ENCODE results near the gene SLC24A3. TPM values are rescaled to one million over a fixed set of nuclear protein-coding genes. Genes with fewer than 3 reads are reported as not detected.
"Not testable (repeated sequence)": the region's sequence is repeated elsewhere in the genome, so short reads cannot be mapped to it uniquely, and the experiment has no call there.

SLC24A3 gene
- total and polyA plus RNA-seq, 5 donors: 0.57 to 1.1 (median 0.76) TPM

DNA sequence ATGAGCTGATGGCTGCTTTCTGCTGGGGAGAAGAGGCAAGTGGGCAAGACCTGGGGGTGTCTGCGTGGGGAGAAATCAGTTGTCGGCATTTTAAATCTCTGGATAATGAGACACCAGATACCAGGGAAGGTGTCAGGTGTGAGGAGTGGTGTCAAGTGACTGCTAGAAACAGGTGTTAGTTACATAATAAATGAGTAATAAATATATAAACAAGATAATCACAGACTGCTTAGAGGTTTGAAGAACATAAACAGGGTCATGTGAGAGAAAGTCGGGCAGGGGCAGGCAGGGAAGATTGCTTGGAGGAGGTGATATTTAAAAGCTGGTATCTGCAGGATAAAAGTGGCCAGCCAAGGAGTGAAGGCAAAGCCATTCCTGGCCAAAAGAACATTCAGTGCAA is 458.4 kb downstream of the SLC24A3 start:
- intact Hi-C loops (cut with DNase I): no loop called here
- WGBS: 64% methylated on average over 3 of the region's 3 CpGs
- H3K4me1 ChIP-seq (ENCODE audit: control insufficient read depth, insufficient read depth, low read length): no peaks in the 10 kb centered on the region
- H3K27ac ChIP-seq (ENCODE audit: low read length): no peak overlapping the region
- ATAC-seq (no peak), DNase-seq (no peak)
- H3K27me3 ChIP-seq (ENCODE audit: control insufficient read depth, insufficient read depth): no peaks in the 10 kb centered on the region
- H3K9me3 ChIP-seq (ENCODE audit: control insufficient read depth, low read length): no peaks in the 10 kb centered on the region
- no peak overlapping the region for H3K4me3 ChIP-seq (ENCODE audit: low read length)

DNA sequence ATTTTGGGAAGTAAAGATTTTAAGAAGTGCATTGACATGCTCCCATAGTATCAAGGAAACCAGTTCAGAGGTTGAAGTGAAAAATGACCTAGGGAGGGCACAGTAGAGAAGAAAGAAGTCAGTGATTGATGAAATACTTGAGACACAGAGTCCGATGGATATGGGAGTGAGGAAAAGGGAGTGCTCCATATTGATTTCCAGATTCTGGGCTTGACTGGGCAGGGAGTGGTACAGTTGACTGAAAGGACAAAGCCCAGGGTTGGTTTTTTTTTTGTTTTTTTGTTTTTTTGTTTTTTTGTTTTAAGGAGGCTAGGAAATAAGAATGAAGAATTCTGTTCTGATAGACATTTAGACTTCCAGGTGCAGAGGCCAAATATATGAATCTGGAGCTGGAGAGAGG is 458.9 kb downstream of the SLC24A3 start:
- no peaks in the 10 kb centered on the region for H3K9me3 ChIP-seq (ENCODE audit: control insufficient read depth, low read length)
- H3K27me3 ChIP-seq (ENCODE audit: control insufficient read depth, insufficient read depth): no peaks in the 10 kb centered on the region
- no peak for ATAC-seq
- intact Hi-C loops (cut with DNase I): no loop called here
- H3K4me3 ChIP-seq (ENCODE audit: low read length): no peak overlapping the region
- WGBS: 64% methylated on average over 1 of the region's 1 CpG
- no peak for DNase-seq
- no peaks in the 10 kb centered on the region for H3K4me1 ChIP-seq (ENCODE audit: control insufficient read depth, insufficient read depth, low read length)
- no peak overlapping the region for H3K27ac ChIP-seq (ENCODE audit: low read length)

- H3K4me1 ChIP-seq (ENCODE audit: control insufficient read depth, insufficient read depth, low read length): no peaks in the 10 kb centered on the region
- 85% methylated on average over 5 of the region's 5 CpGs for WGBS
These were observed 460.1 kb downstream of the SLC24A3 start for GRCh38 chr20:19672498-19672897.

DNA sequence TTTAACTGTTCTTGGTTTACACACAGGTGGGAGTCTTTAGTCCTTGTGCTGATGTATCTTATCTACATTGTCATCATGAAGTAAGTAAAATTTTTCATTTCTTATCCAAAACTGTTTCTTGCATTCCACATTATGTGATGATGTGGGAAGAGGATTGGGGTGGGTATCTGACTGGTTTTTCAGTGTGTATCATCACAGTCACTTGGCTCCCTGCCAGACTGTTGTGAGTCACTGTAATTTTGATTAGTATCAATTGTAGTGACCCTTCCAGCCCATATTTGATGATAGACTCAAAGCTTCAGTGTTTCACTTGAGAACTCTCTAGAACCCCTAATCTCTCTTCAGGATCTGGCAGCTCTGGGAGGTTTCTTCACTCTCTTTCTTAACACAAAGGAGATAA is 461.1 kb downstream of the SLC24A3 start:
- Histone ChIP-seq H3K9me3 (ENCODE audit: control insufficient read depth, low read length) (no peaks in the 10 kb centered on the region), H3K4me1 (ENCODE audit: control insufficient read depth, insufficient read depth, low read length) (no peaks in the 10 kb centered on the region), H3K27ac (ENCODE audit: low read length) (no peak overlapping the region), H3K27me3 (ENCODE audit: control insufficient read depth, insufficient read depth) (no peaks in the 10 kb centered on the region), H3K4me3 (ENCODE audit: low read length) (no peak overlapping the region)
- DNase-seq (no peak), ATAC-seq (no peak)
- intact Hi-C loops (cut with DNase I): no loop called here

More at GRCh38 chr20:19672498-19672897, 460.1 kb downstream of the SLC24A3 start:
- Histone ChIP-seq H3K27me3 (ENCODE audit: control insufficient read depth, insufficient read depth) (no peaks in the 10 kb centered on the region), H3K4me3 (ENCODE audit: low read length) (no peak overlapping the region), H3K27ac (ENCODE audit: low read length) (no peak overlapping the region), H3K9me3 (ENCODE audit: control insufficient read depth, low read length) (no peaks in the 10 kb centered on the region)
- intact Hi-C loops (cut with DNase I): no loop called here
- DNase-seq: no peak
- ATAC-seq: no peak

- no peaks in the 10 kb centered on the region for H3K4me1 ChIP-seq (ENCODE audit: control insufficient read depth, insufficient read depth, low read length)
- no peak overlapping the region for H3K27ac ChIP-seq (ENCODE audit: low read length)
- H3K27me3 ChIP-seq (ENCODE audit: control insufficient read depth, insufficient read depth): no peaks in the 10 kb centered on the region
- no peak overlapping the region for H3K4me3 ChIP-seq (ENCODE audit: low read length)
- H3K9me3 ChIP-seq (ENCODE audit: control insufficient read depth, low read length): no peaks in the 10 kb centered on the region
- 77% methylated on average over 4 of the region's 4 CpGs for WGBS
- ATAC-seq (no peak), DNase-seq (no peak)
- intact Hi-C loops (cut with DNase I): no loop called here
These were observed 463.8 kb downstream of the SLC24A3 start for GRCh38 chr20:19676202-19676601.

DNA sequence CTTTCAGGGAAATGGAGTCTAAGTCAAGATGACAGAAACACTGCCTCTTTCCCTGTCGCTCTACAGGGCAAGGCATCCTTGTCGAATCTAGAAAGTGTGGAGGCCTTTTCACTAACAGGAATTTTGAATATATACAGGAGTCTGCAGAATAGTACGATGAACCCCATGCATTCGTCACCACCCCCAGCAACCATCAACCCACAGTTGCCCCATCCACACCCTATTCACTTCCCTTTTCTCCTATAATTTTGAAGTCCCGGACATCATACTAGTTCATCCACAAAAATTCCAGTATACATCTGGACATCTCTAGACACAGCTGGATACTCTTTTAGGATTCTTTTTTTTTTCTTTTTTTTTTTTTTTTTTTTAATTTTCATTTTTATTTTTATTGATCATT is 464.9 kb downstream of the SLC24A3 start:
- H3K9me3 ChIP-seq (ENCODE audit: control insufficient read depth, low read length): no peaks in the 10 kb centered on the region
- no peak overlapping the region for H3K4me3 ChIP-seq (ENCODE audit: low read length)
- H3K27ac ChIP-seq (ENCODE audit: low read length): no peak overlapping the region
- 84% methylated on average over 5 of the region's 5 CpGs for WGBS
- ATAC-seq: no peak
- no peaks in the 10 kb centered on the region for H3K27me3 ChIP-seq (ENCODE audit: control insufficient read depth, insufficient read depth)
- intact Hi-C loops (cut with DNase I): no loop called here
- DNase-seq: no peak
- H3K4me1 ChIP-seq (ENCODE audit: control insufficient read depth, insufficient read depth, low read length): no peaks in the 10 kb centered on the region

DNA sequence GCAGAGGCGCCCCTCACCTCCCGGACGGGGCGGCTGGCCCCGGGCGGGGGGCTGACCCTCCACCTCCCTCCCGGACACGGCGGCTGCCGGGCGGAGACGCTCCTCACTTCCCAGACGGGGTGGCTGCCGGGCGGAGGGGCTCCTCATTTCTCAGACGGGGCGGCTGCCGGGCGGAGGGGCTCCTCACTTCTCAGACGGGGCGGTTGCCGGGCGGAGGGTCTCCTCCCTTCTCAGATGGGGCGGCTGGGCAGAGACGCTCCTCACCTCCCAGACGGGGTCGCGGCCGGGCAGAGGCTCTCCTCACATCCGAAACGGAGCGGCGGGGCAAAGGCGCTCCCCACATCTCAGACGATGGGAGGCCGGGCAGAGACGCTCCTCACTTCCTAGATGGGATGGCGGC is 466.1 kb downstream of the SLC24A3 start:
- H3K27me3 ChIP-seq (ENCODE audit: control insufficient read depth, insufficient read depth); H3K27ac ChIP-seq (ENCODE audit: low read length); ATAC-seq; H3K9me3 ChIP-seq (ENCODE audit: control insufficient read depth, low read length); H3K4me1 ChIP-seq (ENCODE audit: control insufficient read depth, insufficient read depth, low read length); intact Hi-C loops (cut with DNase I); H3K4me3 ChIP-seq (ENCODE audit: low read length); DNase-seq: not testable (repeated sequence)
- 96% methylated on average over 38 of the region's 38 CpGs for WGBS

DNA sequence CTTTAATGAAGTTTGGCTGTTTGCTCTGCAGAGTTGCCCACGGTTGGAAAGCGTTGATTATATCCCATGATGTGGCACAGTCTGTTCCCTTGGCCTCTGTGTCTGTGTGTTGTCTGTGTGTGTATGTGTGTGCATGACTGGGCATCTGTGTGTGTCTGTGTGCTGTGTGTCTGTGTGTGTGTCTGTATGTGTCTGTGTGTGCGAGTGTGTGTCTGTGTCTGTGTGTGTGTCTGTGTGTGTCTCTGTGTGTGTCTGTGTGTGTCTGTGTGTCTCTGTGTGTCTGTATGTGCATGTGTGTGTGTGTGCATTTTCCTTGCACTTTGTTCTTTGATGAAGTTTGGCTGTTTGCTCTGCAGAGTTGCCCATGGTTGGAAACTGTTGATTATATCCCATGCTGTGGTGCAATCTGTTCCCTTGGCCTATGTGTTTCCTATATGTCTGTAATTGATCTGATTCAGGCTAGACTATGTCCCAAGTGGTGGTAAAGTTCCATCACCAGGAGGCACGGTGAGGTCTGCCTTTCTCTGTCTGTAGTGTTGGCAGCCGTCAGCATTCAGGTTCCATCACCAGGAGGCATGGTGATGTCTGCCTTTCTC is 467.6 kb downstream of the SLC24A3 start:
- DNase-seq (no peak), ATAC-seq (no peak)
- Histone ChIP-seq H3K4me3 (ENCODE audit: low read length) (no peak overlapping the region), H3K27ac (ENCODE audit: low read length) (no peak overlapping the region), H3K9me3 (ENCODE audit: control insufficient read depth, low read length) (no peaks in the 10 kb centered on the region), H3K27me3 (ENCODE audit: control insufficient read depth, insufficient read depth) (no peaks in the 10 kb centered on the region), H3K4me1 (ENCODE audit: control insufficient read depth, insufficient read depth, low read length) (no peaks in the 10 kb centered on the region)
- intact Hi-C loops (cut with DNase I): no loop called here
- WGBS: 89% methylated on average over 5 of the region's 5 CpGs

DNA sequence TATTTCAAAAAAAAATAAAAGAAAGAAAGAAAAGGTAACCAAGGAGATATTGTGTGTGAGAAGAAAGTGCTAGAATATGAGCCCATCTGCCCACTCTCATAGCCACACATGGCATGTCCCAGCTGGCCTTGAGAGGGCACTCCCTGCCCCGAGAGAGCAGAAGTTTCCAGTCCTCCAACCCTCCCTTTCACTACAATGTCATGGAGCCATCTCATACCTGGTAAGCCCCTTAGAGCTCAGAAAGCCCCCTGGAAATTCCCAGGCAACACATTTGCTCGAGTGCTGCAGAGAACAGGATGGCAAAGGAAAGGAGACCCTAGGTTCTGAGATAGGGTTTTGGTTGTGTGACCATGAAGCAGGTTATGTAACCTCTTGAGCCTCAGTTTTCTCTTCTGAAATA is 469.8 kb downstream of the SLC24A3 start:
- Histone ChIP-seq H3K9me3 (ENCODE audit: control insufficient read depth, low read length) (no peaks in the 10 kb centered on the region), H3K4me1 (ENCODE audit: control insufficient read depth, insufficient read depth, low read length) (no peaks in the 10 kb centered on the region), H3K27me3 (ENCODE audit: control insufficient read depth, insufficient read depth) (no peaks in the 10 kb centered on the region), H3K27ac (ENCODE audit: low read length) (no peak overlapping the region), H3K4me3 (ENCODE audit: low read length) (no peak overlapping the region)
- 79% methylated on average over 2 of the region's 2 CpGs for WGBS
- ATAC-seq: no peak
- intact Hi-C loops (cut with DNase I): no loop called here
- no peak for DNase-seq

- 75% methylated on average over 3 of the region's 3 CpGs for WGBS
- Histone ChIP-seq H3K27me3 (ENCODE audit: control insufficient read depth, insufficient read depth) (no peaks in the 10 kb centered on the region), H3K27ac (ENCODE audit: low read length) (no peak overlapping the region), H3K4me1 (ENCODE audit: control insufficient read depth, insufficient read depth, low read length) (no peaks in the 10 kb centered on the region), H3K4me3 (ENCODE audit: low read length) (no peak overlapping the region), H3K9me3 (ENCODE audit: control insufficient read depth, low read length) (no peaks in the 10 kb centered on the region)
- no peak for DNase-seq
- ATAC-seq: no peak
- intact Hi-C loops (cut with DNase I): no loop called here
These were observed 470.7 kb downstream of the SLC24A3 start for GRCh38 chr20:19683188-19683587.

DNA sequence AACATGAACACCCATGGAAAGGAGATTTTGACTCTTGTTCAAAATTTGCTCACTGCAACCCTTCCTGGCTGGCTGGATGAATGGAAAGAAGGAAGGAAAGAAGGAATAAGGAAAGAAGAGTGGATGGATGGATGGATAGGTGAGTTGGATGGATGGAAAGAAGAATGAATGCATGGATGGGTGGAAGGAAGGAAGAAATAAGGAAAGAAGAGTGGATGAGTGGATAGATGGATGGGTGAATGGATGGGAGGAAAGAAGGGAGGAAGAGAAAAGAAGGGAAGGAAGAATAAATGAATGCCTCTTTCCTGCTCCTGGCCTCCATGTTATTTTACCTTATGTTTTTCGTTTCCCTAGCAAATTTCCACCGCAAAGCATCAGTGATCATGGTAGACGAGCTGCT is 471.4 kb downstream of the SLC24A3 start:
- Histone ChIP-seq H3K4me1 (ENCODE audit: control insufficient read depth, insufficient read depth, low read length) (no peaks in the 10 kb centered on the region), H3K27ac (ENCODE audit: low read length) (no peak overlapping the region), H3K27me3 (ENCODE audit: control insufficient read depth, insufficient read depth) (no peaks in the 10 kb centered on the region), H3K9me3 (ENCODE audit: control insufficient read depth, low read length) (no peaks in the 10 kb centered on the region), H3K4me3 (ENCODE audit: low read length) (no peak overlapping the region)
- DNase-seq (no peak), ATAC-seq (no peak)
- WGBS: 93% methylated on average over 3 of the region's 3 CpGs
- intact Hi-C loops (cut with DNase I): no loop called here

Measured in right cardiac atrium (tissue), 5 donors.